ENCODE measurements around the gene IP6K3.

IP6K3 gene

GRCh38 chr6:33693186-33694105 is 53.3 kb downstream of the IP6K3 start:
- peak in 3 of 58 donors; percentile 13 to 46 (median 17) for DNase-seq

GRCh38 chr6:33692760-33693158 is 53.9 kb downstream of the IP6K3 start:
- DNase-seq = no peak

- no peak for DNase-seq
These were observed 54.5 kb downstream of the IP6K3 start for GRCh38 chr6:33692078-33692759.

- DNase-seq = no peak
These were observed 55.1 kb downstream of the IP6K3 start for GRCh38 chr6:33691456-33692077.

- no peak for DNase-seq
These were observed 55.9 kb downstream of the IP6K3 start for GRCh38 chr6:33690766-33691165.

- no peak for DNase-seq
These were observed 56.8 kb downstream of the IP6K3 start for GRCh38 chr6:33689879-33690278.

GRCh38 chr6:33689148-33689494 is 57.6 kb downstream of the IP6K3 start:
- peak in 7 of 58 donors; percentile 6 to 26 (median 17) for DNase-seq

- no peak for DNase-seq
These were observed 58.1 kb downstream of the IP6K3 start for GRCh38 chr6:33688451-33689147.

GRCh38 chr6:33688006-33688405 is 58.7 kb downstream of the IP6K3 start:
- DNase-seq = no peak

GRCh38 chr6:33686981-33687975 is 59.4 kb downstream of the IP6K3 start:
- DNase-seq = no peak

GRCh38 chr6:33686225-33686924 is 60.3 kb downstream of the IP6K3 start:
- DNase-seq = no peak

GRCh38 chr6:33685411-33686224 is 61.1 kb downstream of the IP6K3 start:
- no peak for DNase-seq

- DNase-seq = no peak
These were observed 61.7 kb downstream of the IP6K3 start for GRCh38 chr6:33684983-33685382.

- no peak for DNase-seq
These were observed 62.2 kb downstream of the IP6K3 start for GRCh38 chr6:33684428-33684896.

- DNase-seq = no peak
These were observed 62.9 kb downstream of the IP6K3 start for GRCh38 chr6:33683576-33684427.

GRCh38 chr6:33683051-33683571 is 63.6 kb downstream of the IP6K3 start:
- DNase-seq = peak in 51 of 58 donors; percentile 9 to 86 (median 55)

- no peak for DNase-seq
These were observed 64.4 kb downstream of the IP6K3 start for GRCh38 chr6:33682341-33682740.
